Measurements from ENCODE around the gene TSPAN18.

TSPAN18 gene

DNA sequence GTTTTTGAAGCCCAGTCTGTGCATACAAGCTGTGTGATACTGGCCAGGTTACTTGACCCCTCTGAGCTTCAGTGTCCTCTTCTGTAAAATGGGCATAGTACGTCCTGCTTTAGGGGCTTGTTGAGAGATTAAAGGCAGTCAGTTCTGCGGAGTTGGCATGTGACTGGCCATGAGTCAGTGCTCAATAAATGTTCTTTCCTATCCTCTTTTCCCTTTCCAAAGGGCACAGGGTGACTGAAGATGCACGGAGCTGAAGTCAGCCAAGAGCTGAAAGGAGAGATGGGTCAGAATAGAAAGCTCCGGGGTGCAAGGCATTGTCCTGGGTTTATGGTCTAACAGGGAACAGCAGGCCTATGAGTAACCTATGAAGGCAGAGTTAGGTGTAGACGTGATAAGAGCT, 175.0 kb downstream of the TSPAN18 start:
- no peak for DNase-seq

DNA sequence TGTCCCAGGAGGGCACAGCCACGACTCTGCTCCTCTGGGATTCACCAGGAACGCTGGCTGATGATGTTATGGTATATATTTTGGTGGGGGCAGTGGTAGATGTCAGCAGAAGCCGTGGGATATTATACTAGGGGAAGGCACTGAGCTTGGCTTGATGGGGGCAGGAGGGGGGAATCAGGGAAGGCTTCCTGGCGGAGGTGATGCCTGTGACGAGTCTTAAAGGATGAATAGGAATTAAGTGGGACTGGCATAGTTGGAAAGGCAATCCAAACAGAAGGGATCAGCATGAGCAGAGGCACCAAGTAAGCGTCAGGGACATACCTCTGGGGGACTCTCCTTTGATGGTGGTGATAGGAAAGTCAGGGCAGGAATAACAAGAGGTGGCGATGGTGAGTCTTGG, 176.3 kb downstream of the TSPAN18 start:
- no peak for DNase-seq

DNA sequence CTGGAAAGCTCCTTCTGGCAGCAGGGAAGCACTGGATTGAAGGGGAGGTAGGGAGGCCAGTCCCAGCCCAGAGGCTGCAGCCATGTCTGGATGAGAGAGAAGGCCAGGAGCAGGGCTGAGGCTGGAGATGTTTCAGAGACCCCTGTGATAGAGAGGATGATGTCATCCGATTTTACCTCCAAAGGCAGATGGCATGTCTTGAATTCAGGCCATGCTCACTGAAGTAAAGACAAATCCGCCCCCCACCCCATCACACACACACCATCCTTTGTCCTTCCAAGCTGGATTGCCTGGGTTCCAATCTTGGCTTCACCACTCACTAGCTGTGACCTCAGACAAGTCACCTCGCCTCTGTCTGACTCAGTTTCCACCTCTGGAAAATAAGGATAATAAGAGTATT, 176.8 kb downstream of the TSPAN18 start:
- DNase-seq, result no peak

DNA sequence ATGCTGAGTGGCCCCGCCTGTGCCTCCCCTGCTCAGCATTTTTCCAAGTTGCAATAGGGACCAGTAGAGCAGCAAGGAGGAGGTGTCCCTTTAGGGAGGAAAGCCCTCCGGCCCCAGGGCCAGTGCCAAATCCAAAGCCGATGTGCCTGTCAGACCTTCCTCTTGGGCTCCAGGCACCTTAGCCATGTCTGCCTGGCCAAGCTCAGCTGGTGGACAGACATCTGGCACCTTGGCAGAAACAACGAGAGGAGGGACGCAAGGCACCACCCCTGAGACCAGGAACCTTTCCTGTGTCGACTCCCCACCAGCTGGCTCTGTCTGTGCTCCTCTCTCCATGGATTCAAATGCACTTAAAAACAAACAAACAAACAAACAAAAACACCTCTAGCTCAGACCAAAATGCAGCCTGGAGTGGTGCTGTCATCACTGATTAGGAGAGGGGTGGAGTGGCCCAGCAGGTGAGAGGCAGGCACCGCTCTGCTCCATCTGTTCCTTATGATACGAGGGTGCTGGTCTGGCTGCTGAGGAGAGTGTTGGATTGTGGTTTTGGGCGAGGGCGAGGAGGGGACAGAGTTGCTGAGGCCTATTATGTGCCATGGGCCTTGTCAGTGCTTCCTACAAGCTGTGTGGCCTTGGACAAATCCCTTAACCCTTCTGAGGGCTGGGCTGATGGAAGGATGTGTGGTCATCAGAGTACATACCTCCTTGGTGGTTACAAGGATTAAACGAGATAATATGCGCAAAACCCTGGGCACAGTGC, 177.7 kb downstream of the TSPAN18 start:
- no peak for DNase-seq

GRCh38 chr11:44905131-44905866, 178.5 kb downstream of the TSPAN18 start:
- no peak for DNase-seq

- no peak for DNase-seq
Observed at GRCh38 chr11:44906649-44907048, 179.9 kb downstream of the TSPAN18 start.

GRCh38 chr11:44909557-44909956, 182.8 kb downstream of the TSPAN18 start:
- no peak for DNase-seq

DNA sequence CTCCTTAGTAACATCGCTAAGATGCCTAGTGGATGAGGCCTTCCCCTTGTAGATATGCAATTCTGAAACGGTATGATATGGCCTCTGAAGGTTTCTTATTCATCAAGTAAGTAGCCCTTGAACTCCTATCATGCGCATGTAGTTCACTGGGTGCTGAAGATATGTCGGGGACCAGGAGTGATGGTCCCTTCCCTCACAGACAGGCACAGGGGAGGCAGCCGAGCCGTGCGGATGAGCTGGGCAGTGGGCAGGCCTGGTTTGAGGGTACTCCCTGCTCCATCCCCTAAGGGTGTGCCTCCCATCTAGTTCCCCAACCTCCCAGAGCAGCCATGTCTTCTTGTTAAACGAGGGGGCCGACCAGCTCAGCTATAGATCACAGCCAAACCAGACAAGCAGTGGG, 183.8 kb downstream of the TSPAN18 start:
- DNase-seq, result no peak

DNA sequence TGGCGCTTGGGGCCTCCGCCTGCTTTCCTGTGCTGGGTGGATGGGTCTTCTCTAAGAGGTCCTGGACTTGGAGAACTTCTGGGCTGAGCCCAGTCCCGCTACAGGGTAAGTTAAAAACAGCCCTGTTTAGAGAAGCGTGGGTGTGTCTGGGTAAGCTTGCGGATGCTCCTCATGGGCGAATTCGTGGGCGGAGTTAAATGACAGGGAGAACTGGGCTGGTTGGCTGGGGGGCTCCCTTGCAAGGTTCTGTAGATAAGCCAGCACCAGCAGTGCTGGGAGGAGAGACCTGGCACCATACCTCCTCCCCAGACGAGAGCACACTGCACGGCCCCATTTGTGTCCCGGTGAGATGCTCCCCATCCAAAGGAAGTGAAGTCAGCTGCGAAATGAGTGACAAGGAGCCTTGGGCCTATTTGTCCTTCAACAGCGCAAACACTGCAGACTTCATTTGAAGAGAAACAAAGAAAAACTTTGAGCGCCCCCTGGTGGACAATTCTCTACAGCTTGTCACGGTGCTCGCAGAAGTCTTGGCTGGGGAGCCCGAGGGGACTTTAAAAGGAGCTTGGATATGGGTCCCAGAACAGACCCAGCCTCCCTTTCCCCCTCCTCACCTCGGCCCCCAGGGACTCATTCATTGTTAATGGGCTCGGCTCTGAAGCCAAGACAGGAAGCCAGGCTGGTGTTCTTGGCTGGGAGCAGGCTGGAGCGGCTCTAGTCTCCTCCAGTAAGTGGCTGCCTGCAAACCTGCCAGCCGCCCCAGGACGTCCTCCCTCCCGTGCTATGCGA, 184.5 kb downstream of the TSPAN18 start:
- DNase-seq, result no peak

GRCh38 chr11:44912270-44912987, 185.7 kb downstream of the TSPAN18 start:
- no peak for DNase-seq

DNA sequence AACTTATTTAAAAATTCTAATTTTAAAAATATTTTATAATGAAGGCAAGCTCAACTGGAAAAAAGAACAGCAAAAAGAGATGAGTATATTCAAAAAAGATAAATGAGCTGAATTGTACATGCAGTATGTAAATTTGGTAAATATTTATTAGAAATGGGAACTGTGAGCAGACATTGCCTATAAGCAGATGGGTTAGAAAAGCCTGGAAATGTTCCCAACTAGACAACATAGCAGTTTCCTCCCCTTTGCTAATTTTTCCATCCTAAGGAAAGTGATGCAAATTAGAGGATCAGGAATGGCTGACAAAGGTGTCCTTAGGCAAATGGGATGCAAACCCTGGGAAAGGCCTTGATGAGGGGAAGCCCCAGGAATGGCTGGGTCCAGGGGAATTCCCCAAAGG, 186.7 kb downstream of the TSPAN18 start:
- no peak for DNase-seq

DNA sequence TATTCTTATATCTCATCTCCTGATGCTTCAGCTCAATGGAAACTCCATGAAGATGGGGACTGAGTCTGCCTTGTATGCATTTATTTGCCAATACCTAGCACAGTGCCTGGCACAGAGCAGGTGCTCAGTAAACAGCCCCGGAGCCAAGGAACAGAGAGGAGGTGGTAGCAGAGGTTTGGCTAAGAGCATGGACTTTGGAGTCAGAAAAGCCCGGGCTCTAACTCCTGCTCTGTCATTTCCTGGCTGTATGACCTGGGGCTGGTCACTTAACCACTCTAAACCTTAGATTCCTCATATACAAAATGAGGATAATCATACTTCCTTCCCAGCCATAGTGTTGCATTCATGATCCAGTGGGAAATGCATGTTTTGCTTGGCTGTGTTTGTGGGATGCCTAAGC, 187.3 kb downstream of the TSPAN18 start:
- DNase-seq, result no peak

GRCh38 chr11:44915004-44915403, 188.2 kb downstream of the TSPAN18 start:
- no peak for DNase-seq

GRCh38 chr11:44915621-44916020, 188.9 kb downstream of the TSPAN18 start:
- no peak for DNase-seq

DNA sequence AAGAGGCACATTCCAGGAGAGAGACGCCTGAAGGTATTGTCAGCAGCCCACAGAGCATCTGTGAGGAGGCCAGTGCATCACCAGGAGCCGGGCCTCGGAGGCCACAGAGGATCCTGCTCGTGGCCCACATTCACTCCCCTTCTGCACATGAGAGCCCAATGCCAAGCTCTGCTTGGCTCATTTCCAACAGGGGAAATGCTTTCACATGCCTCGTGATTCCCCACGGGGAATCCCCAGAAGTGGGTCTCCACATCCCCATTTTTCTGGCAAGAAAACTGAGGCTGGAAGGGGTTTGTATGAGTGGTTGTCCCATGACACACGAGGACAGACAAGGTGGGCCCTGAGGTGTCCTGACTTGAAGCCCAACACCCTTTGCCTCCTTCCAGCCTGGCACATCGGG, 189.6 kb downstream of the TSPAN18 start:
- no peak for DNase-seq

GRCh38 chr11:44916801-44917385, 190.1 kb downstream of the TSPAN18 start:
- DNase-seq, result no peak

DNA sequence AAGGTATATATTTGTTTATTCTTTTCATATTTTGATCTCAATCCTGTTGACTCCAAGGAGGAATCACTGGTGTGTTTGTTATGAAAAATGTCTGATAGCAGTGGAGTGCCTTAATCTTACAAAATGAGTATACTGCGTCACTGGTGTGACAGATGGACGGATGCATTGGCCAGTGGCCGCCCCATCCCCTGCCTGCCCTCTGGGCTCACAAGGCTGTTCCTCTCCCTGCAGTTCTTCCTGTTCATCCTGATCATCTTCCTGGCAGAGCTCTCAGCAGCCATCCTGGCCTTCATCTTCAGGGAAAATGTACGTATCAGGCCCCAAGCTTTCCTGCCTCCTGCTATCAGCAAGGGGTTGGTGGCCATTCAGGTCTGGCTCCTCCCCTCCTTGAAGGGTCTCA, 191.0 kb downstream of the TSPAN18 start:
- DNase-seq, result no peak

DNA sequence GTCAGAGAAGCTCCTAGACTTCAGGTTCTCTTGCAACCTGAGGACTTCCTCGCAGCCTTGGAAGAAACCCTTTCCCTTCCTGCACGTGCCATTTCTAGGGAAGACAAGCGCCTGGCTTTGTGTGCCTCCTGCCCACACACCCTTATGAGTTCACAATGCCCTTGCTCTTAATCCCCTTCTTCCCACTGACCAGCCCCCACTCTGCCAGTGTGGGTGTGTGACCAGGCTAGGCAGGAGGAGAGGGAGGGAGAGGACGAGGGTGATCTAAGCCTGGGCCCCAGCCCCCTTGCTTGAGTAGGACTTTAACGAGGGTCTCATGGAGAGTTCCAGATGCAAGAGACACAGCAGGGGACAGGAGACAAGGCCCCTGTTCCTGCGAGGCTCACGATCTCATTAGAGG, 193.7 kb downstream of the TSPAN18 start:
- no peak for DNase-seq

- DNase-seq, result no peak
Observed at GRCh38 chr11:44923115-44923514, 196.4 kb downstream of the TSPAN18 start.

- no peak for DNase-seq
Observed at GRCh38 chr11:44923806-44924205, 197.0 kb downstream of the TSPAN18 start.

GRCh38 chr11:44926036-44926435, 199.3 kb downstream of the TSPAN18 start:
- DNase-seq, result no peak

DNA sequence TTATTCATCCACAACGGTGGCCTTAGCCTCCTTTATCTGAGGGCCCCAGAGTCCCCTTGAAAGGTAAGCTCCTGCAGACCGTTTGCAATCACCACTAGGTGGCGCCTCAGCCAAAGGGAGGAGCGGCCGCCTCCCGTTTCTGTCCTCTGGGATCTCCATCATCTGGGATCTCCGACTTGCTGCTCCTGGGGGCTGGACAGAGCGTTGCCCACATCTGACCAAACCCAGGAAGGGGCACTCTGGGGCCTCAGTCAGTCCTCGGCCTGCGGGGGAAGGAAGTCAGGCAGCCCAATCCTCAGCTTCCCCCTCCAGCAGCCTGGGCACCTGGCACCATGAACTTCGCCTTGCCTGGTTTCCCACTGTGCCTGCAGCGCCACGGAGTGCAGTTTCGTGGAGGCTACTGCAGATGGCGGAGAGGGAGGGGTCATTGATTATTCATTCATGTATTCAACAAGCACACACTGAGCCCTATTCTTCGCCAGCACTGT, 200.5 kb downstream of the TSPAN18 start:
- no peak for DNase-seq

DNA sequence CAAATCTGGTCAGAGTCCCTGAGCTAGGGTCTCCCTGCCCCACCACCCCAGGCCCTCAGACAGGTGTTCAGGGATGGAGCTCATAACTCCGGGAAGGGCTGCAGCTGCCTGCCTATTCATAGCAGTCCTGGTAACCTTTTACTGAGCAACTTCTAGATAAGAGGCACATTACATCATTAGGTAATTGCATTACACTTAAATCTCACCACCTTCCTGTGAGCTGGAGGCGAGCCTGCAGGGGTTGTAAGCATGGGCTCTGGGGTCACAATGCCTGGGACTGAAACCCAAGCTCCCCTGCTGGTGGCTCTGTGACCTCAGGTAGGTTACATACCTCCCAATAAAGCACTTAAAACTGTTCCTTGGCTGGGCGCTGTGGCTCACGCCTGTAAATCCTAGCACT, 201.4 kb downstream of the TSPAN18 start:
- DNase-seq, result no peak
